GM20431 (cell line): ENCODE results near the gene NPHP4.

Experiments used
- in situ Hi-C: fragments of 300-500 bp; cut with MseI, MboI; formaldehyde crosslinking; loops from one replicate; pipeline ENCODE4 v1.15.0; 2020; ENCODE audit warnings: low sequenced_read_pairs; ENCODE audit not compliant: unreplicated experiment

NPHP4 gene

DNA sequence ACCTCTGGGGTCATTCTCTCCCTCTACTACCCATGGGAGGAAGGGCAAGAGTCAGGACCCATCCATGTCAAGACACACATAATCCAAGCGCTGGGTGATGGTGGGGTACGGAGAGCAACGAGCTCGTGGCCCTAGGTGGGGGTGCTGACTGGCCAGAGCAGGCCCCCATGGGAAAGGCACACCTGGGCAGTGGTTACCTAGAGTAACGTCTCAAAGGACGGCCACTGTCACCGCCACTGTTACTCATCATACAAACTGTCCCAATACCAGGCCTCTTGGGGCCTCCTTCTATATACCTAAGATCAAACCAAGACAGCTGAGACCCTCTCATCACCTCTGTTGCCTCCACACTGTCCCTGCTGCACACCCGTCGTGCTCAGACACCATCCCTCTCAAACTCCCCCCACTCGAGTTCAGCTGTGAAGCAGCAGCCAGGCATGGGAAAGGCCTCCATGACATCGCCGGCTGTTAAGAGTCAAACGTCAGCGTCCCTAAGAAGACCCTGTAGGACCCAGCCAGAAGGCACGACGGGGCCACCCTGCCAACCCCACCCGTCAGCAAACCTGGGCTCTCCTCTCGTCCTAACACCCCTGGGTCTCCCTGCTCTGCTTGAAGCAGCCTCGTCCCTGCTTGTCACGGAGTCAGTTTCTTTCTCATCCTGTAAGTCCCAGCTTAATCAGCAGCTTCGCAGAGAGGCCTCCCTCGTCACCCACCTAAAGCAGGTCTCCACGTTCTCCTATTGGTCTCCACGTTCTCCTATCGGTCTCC lies 15.3 kb downstream of the NPHP4 start:
- in situ Hi-C loops: no loop called here

DNA sequence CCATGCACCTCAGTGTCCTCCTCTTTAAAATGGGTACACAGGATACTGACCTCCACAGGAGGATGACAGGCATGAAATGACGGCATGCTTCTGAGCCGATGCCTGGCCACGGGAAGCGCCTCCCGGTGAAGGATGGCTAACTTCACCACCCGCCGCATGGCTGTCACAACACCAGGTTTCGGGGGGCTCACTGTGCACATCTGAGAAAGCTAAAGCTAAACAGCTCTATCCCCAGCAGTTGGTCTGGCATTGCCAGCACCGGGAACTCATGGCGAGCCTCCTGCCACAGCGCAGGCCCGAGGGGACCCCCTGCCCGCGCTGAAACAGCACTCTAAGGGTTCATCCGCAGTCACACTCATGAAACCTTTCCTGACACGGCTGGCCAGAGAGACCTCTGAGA lies 16.0 kb downstream of the NPHP4 start:
- in situ Hi-C loops: no loop called here

DNA sequence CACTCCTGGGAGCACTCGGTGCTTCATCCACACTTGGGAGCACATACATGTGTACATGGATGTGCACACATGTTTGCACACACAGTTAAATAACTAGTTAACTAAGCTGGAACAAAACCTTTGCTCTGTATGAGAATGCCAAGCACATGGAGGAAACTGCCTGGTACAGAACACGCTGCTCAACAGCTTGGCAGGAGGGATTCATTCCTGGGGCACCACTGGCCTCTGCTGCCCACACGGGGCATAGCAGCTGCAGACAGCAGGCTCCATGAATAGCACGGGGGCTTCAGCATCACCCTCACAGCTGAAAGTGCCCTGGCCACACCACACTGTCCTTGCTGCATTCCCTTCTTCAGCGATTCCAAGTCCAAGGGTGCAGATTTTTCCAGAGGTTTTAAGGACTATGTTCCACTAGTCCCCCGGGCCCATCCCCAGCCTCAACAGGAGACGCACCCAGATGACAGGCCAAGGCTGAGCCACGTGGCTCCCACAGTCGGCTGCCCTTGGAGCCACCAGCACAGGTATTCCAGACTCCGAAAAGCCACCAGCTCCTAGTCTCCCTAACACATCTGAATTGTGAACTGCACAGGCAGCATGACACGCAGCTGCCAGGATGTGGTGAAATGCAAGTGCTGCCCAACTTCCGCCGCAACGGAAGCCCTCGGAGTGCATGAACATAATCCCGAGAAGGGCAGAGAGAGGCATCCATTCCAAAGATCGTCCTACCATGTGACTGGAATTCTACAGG lies 16.9 kb downstream of the NPHP4 start:
- in situ Hi-C loops: no loop called here

DNA sequence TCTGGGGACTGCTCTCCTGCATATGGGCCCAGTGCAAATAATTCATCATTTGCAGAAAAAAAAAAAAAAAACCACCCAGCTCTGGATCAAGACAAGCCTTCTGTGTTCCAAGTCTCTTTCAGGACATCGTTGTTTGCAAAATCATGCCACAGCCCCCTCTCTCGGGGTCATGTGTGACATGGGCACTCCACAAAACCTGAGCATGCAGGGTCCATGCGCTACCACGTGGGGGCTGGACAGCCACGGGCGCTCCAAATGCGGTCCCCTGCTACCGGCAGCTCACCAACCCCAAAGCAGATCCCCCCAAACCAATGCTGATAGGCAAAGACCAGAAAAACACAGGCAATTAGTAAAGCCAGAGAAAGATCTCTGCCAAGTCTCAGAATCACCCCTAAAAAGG lies 17.6 kb downstream of the NPHP4 start:
- in situ Hi-C loops: no loop called here

DNA sequence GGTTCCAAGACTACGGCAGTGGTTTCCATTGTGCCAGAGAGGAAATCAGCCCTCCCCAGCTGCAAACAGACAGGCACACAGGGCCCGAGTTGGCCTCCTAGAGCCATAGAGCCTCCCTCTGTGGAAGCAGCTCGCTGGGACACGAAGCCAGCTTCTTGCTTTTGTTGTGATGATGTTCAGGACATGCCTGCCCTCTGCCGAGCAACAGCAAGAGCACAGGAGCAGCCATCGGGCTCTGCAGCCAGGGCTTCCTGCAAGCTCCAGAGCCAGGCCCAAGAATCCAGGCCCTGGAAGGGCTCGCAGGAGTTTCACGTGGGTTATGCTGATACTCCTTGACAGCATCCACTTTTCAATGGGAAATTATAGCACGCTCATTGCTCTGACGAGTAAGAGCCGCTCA lies 18.5 kb downstream of the NPHP4 start:
- in situ Hi-C loops: no loop called here

DNA sequence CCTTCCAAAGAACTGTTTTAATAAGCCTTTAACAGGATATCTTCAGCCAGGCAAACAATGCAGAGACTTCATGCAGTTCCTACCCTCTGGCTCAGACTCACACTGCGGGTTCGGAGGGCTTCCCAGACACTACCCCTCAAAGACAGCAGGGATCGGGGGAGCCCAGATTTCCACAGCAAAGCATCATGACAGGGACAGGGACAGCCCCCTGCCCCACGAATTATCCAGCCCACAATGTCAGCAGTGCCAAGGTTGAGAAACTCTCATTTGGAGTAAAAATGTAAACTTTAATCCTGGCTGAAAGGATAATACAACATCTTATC lies 20.1 kb downstream of the NPHP4 start:
- in situ Hi-C loops: no loop called here

DNA sequence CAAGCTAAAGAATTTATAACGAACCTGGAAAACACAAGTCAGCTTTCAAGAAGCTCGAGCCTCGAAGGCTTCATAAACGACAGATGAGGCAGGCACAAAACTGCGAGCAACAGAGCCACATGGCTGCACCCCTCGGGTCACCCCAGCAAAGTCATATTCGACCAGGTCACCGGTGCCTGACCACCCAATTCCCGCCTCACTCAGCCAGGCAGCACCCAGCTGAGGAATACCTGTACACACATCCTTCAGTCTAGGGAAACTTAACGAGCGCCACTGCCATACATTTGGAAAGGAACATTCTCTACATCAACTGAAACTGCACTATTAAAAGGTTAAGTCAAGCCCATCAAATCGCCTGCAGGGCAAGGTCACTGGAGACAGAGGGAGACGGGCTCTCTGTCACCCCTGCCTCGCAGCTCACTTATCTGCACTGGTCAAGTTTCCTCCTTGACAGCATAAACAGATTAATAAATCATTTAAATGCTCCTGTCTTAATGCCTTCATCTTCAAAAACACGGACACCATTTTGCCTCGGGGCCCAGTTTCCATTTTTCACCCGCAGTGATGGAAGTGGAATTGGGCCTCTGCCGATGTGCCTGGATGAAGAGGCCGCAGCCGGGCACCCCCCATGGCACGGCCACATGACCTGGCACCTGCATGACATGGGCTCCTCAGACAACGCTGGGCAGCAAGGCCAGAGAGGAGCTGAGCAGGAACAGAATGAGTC lies 20.6 kb downstream of the NPHP4 start:
- in situ Hi-C loops: no loop called here

DNA sequence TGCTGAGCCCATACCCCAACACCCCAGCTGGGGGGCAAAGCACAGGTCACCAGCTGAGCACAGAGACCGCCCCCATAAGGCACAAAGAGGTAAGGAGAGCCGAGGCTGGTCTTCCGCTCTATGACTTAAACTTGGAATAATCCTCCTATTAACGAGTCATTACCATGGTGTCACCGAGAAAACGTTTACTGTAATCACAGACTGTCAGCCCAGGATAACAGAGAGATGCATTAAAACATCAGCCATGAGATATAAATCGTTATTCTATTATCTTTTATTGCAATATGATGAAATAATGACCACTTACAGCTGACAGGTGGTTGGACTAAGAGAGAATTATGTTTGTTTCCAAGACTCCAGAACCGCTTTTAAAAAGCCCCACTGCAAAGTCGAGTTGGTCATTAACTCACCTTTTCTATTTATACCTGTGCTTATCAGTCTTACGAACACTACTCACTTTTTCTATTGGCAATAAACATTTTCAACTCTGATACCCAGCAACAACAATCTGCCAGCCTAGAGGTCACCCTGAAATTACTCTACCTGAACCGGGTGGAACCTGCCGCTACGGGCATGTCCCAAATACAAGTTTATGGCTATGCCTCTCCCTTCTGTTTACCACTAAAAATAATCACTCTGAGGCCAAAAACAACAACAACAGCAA lies 21.5 kb downstream of the NPHP4 start:
- in situ Hi-C loops: no loop called here

DNA sequence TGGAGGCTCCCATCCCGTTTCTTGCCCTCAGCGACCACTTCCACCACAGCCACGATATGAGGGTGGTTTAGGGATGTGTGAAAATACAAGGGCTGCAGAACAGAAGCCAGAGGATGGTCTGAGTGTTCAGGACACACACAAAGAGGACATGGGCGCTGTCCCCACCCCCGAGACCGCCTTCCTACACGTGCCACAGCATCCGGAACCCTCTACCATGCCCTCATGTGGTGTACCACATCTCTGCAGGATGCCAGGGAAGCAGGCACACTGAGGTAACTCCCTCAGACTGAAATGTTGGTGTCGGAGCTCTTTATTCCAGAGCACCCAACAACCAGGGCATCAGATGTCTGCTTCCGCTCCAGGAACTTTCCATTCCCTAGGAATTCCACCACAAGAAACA lies 23.1 kb downstream of the NPHP4 start:
- in situ Hi-C loops: no loop called here

DNA sequence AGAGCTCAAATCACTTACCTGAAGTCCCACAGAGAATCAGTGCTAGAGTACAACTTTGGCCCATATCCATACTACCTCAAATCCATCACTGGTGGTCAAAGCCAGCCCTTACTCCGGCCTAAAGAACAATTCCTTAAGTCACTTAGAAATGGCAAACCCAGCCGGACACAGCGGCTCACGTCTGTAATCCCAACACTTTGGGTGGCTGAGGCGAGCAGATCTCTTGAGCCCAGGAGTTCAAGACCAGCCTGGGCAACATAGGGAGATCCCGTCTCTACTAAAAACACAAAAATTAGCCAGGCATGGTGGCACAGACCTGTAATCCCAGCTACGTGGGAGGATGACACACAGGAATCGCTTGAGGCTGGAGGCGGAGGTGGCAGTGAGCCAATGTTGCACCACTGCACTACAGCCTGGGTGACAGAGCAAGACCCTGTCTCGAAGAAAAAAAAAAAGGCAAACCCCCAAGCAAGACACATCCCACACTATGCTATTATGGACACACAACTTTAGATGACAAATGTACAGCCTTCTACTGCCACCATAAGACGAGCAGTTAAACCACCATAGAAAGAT lies 24.0 kb downstream of the NPHP4 start:
- in situ Hi-C loops: no loop called here

DNA sequence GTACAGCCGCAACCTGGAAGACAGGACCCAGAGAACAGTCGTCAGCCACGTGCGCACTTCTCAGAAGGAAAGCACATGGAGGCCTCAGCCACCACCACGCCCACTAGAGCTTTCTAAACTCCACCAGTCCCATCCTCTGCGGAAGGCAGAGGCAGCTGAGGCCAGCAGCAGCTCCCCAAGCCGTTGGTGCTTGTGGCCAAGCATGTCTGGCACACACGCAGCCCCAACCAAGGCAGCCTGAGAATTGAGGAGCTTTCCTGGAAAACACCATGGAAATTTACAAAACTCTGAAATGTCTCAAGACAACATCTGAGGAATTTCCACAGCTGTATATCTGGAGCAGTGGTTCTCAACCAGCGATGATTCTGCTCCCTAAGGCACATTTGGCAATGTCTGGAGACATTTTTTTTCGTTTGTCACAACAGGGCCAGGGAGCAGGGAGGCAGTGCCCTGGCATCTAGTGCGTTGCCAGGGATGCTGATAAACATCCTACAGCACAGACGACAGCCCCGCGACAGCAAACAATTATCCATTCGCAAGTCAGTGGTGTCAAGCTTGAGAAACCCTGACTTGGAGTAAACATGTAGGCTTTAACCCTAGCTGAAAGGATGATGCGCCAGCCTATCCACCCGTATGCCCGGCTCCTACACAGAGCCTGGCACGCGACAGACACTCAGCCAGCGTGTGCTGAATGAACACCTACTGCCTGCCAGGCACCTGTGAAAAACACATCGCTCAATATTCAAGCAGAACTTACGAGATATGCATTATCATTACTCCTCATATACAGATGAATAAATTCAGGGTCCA lies 24.7 kb downstream of the NPHP4 start:
- in situ Hi-C loops: no loop called here

DNA sequence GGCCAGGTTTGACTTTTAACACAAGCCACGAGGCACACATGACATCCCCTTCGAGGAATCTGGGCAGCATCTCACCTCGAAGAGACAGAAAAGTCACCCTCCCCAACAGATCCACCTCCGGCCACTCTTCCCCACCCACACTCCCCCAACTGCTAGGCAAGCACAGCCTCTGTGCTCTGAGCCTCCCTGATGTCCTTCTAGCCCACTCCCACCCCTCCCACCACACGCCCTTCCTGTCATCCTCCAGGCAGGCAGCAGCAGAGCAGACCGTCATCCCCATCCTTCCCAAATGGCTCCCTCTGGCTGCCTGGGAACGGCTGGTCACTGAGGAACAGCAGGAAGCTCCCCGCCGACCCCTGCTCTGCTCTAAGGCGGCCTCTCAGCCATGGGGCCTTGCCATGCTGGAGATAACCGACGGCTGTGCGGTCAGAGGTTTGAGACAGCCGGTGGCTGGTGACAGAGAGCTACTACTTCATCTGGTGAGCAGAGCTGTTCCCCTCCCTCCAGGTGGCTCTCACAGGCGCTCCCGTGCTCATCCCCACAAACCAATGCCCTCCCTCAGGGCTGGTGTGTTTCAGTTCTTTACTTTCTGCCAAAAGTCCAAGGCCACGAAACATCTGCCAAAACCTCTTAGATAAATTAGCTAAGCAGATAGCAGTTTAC lies 25.6 kb downstream of the NPHP4 start:
- in situ Hi-C loops: no loop called here

DNA sequence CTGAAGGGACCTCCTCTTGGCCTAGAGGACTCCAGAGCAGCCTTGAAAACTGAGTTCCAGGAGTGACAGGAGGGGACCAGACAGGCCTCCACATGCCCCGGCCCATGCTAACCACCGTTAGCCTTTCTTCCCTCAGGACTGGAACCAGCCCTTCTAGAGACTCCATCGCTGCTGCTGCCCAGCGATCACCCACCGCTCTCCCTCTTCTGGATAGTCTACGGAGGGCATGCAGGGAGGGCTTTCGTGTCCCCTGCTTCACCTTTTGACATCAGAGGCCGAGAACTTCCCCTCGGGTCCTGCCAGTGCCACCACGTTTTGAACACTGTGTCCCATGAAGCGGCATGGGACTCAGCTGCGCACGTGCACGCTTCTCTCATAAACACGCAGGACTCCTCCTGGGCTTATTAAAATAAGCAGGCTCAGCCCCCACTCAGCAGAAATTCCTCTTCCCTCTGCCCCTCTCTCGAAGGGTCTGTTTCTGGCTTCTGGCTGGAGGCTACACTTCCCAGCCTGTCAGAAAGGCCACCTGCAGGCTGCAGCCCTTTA lies 26.6 kb downstream of the NPHP4 start:
- in situ Hi-C loops: no loop called here

DNA sequence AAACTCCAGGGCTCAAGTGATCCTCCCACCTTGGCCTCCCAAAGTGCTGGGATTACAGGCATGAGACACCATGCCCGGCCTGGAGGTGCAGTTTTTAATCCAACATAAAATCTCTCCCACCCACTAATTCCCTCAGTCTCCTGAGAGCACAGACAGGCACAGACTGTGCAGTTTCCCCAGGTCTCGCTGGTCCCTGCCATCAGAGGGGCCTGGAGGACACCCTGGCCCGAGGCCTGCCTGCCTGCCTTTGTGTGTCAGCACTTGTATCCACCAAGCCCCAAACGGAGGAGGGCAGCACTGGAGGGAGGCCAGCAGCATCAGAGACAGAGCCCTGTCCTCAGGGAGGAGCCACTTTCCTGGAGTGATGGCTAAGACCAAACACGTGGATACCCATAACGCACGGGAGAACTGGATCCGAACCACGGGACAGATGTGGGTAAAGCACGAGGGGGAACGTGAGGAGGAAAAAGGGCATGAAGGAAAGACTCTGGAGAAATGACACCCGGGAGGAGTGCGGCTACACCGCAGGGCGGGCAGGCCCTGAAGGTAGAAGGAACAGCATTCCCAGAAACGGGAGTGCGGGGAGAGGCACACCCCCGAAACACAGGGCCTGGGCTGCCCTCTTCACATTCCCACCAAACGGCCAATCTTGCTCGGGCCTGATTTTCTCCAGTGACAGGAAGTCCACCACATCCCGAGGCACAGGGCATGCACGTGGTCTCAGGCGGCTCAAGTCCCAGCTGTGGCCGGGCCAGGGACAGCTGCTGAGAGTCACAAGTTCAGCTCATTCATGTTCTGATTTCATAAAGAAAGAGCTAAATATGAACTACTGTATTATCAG lies 29.7 kb downstream of the NPHP4 start:
- in situ Hi-C loops: no loop called here

DNA sequence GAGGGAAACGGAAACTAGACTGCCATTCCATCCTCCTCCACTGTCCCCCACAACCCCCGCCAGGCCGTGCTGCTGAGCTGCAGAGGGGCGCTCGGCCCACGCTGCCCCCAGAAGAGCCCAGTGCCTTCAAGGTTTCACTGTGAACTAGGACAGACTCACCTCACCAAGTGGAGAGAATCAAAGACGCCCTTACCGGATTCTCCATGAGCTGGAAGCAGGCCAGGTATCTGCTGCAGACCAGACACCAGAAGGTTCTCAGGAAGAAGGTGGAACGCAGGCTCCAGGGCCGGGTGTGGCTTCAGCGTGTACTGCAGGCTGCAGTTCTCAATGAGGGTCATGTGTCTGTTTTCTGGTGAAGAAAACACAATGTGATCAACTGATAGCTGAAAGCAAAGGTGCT lies 30.6 kb downstream of the NPHP4 start:
- in situ Hi-C loops: no loop called here

DNA sequence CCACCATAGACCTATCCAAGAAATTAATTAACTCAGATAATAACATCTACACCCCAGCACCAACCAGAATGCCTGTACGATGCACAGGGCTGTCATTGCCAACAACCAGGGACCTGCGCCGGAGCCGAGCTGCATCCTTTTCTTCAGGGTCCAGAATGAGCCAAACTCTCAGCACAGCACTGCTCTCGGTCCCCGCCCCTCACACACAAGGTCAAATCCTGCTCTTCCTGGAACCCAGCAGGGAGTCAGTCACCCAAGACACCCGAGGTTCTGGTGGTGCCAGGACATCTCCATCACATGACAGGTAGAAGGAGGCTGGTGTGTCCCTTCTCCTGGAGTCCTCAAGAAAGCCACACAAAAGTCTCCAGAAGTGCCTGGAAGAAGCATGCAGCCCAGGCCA lies 31.9 kb downstream of the NPHP4 start:
- in situ Hi-C loops: no loop called here

DNA sequence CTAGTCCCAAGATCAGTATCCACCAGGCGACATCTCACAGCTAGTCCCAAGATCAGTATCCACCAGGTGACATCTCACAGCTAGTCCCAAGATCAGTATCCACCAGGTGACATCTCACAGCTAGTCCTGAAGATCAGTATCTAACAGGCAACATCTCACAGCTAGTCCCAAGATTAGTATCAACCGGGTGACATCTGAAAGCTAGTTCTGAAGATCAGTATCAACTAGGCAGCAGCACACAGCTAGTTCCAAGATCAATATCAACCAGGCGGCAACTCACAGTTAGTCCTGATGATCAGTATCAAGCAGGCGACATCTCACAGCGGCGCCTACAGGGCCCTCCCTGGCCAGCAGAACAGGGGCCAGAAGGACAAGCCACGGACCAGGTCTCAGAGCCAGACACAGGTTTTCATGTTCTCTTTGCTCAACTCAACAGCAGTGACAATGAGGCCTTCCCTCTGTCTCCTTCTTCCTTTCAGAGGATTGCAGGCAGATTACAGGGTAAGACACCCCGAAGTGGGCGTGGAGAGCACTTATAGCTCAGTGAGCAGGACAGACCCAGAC lies 32.5 kb downstream of the NPHP4 start:
- in situ Hi-C loops: no loop called here

DNA sequence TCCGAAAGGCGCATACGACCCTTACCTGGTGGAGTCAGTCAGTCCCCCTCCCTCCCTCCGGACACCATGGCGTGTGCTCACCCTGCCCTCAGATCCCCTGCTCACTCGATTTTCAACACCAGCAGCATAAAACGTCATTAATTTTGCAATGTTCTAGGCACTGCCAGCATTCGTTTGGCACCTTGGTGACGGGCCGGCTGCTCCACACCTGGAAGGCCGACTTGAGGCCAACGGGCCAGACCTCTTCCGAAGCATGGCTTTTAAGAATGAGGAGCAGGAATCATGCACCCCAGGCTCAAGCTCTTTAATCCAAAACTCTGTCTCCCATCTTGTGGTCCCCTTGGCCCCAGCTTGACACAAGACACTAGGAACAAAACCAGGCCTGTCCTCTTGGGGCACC lies 33.1 kb downstream of the NPHP4 start:
- in situ Hi-C loops: no loop called here
